ENCODE results near the gene CHGA. TPM values are rescaled to one million over a fixed set of nuclear protein-coding genes. Genes with fewer than 3 reads are reported as not detected.

The CHGA gene
- total RNA-seq, 1 experiment from 2014 or later: not detected

- in situ Hi-C loops (cut with HindIII; ENCODE audit: low pct_unique_long_range_greater_than_20kb, low sequenced_read_pairs): no loop called here
- POLR2A ChIA-PET: no interaction called here
Observed at GRCh38 chr14:92981726-92982125, 58.8 kb downstream of the CHGA start.

DNA sequence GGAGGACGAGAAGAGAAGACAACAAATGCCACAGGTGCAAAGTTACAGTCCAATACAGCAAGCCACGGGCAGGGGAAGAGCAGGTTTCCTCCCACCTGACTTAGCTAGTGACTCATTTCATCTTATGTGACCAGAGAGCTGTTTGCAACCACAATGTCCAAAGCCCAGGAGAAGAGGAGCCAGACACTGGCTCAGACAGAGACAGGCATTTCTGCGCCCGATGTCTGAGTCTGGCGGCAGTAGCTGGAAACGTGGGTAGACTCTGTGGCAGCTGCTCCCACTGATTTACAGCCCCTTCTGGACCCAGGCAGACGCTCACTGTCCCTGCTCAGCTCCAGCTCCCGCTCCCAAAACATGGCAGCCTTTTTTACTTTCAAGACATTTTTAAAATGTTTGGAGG, 60.0 kb downstream of the CHGA start:
- ChIA-PET CTCF (no interaction called here), POLR2A (no interaction called here)
- ATAC-seq (no peak), DNase-seq (ENCODE audit: low read depth, low spot score) (no peak)
- Histone ChIP-seq H3K4me3 (ENCODE audit: low read depth in 2 of 2, low read length in 2 of 2) (no peak overlapping the region), H3K36me3 (ENCODE audit: control insufficient read depth, insufficient read depth, low read length) (no peaks in the 10 kb centered on the region), H3K27me3 (ENCODE audit: control insufficient read depth, insufficient read depth, low read length) (no peaks in the 10 kb centered on the region), H3K27ac (ENCODE audit: low read length) (no peak overlapping the region), H3K4me1 (ENCODE audit: control insufficient read depth, insufficient read depth, low read length) (peaks cover 5% of the 10 kb centered on the region; the same call in 1 of the 2 replicates), H3K9me3 (ENCODE audit: control insufficient read depth, insufficient read depth, low read depth, low read length) (no peaks in the 10 kb centered on the region)
- no TSS peak for BruUV-seq (replicated peaks)
- TF ChIP-seq REST (IDR thresholded peaks at IDR 0.05; ENCODE audit: insufficient read depth in 1 of 2, low read depth in 2 of 2, low read length in 1 of 2) (no peak), SIN3A (IDR thresholded peaks at IDR 0.05; ENCODE audit: borderline replicate concordance, insufficient read depth, low read depth, low read length) (no peak), TCF7L2 (IDR thresholded peaks at IDR 0.05; ENCODE audit: low read depth, low read length) (no peak), POLR2AphosphoS5 (IDR thresholded peaks at IDR 0.05; ENCODE audit: low read depth, low read length) (no peak)
- TF ChIP-seq, protein P1, sequence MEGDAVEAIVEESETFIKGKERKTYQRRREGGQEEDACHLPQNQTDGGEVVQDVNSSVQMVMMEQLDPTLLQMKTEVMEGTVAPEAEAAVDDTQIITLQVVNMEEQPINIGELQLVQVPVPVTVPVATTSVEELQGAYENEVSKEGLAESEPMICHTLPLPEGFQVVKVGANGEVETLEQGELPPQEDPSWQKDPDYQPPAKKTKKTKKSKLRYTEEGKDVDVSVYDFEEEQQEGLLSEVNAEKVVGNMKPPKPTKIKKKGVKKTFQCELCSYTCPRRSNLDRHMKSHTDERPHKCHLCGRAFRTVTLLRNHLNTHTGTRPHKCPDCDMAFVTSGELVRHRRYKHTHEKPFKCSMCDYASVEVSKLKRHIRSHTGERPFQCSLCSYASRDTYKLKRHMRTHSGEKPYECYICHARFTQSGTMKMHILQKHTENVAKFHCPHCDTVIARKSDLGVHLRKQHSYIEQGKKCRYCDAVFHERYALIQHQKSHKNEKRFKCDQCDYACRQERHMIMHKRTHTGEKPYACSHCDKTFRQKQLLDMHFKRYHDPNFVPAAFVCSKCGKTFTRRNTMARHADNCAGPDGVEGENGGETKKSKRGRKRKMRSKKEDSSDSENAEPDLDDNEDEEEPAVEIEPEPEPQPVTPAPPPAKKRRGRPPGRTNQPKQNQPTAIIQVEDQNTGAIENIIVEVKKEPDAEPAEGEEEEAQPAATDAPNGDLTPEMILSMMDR (IDR thresholded peaks at IDR 0.05): no peak
- in situ Hi-C loops (cut with HindIII; ENCODE audit: low pct_unique_long_range_greater_than_20kb, low sequenced_read_pairs) (no loop called here), intact Hi-C loops (cut with micrococcal nuclease; ENCODE audit: unreplicated experiment) (no loop called here)

More at GRCh38 chr14:92981726-92982125, 58.8 kb downstream of the CHGA start:
- H3K9me3 ChIP-seq (ENCODE audit: control insufficient read depth, insufficient read depth, low read depth, low read length): no peaks in the 10 kb centered on the region
- no peaks in the 10 kb centered on the region for H3K36me3 ChIP-seq (ENCODE audit: control insufficient read depth, insufficient read depth, low read length)
- TF ChIP-seq SIN3A (IDR thresholded peaks at IDR 0.05; ENCODE audit: borderline replicate concordance, insufficient read depth, low read depth, low read length) (no peak), TCF7L2 (IDR thresholded peaks at IDR 0.05; ENCODE audit: low read depth, low read length) (no peak), REST (IDR thresholded peaks at IDR 0.05; ENCODE audit: insufficient read depth in 1 of 2, low read depth in 2 of 2, low read length in 1 of 2) (no peak), POLR2AphosphoS5 (IDR thresholded peaks at IDR 0.05; ENCODE audit: low read depth, low read length) (no peak)
- TF ChIP-seq, protein P1 (IDR thresholded peaks at IDR 0.05): no peak
- H3K4me3 ChIP-seq (ENCODE audit: low read depth in 2 of 2, low read length in 2 of 2): no peak overlapping the region
- CTCF ChIA-PET: no interaction called here
- peaks cover 5% of the 10 kb centered on the region; the same call in 1 of the 2 replicates for H3K4me1 ChIP-seq (ENCODE audit: control insufficient read depth, insufficient read depth, low read length)
- ATAC-seq: no peak
- no peaks in the 10 kb centered on the region for H3K27me3 ChIP-seq (ENCODE audit: control insufficient read depth, insufficient read depth, low read length)
- no peak overlapping the region for H3K27ac ChIP-seq (ENCODE audit: low read length)
- BruUV-seq (replicated peaks): no TSS peak
- intact Hi-C loops (cut with micrococcal nuclease; ENCODE audit: unreplicated experiment): no loop called here
- DNase-seq (ENCODE audit: low read depth, low spot score): no peak

All from Panc1 (cell line).